AG10803 (cell line): Measurements from ENCODE around the gene CCDC7.

Experiments
- DNase-seq: peaks from one replicate; pipeline ENCODE4 v3.0.0; 2010; ENCODE audit warnings: low read depth
- H3K4me3 ChIP-seq: 2 replicates; pipeline ENCODE4 v1.5.1; 2011; ENCODE audit warnings: mild to moderate bottlenecking, low read length, control low read depth
- CTCF ChIP-seq: conservative IDR thresholded peaks from 2 replicates; pipeline ENCODE4 v1.5.1; 2011; ENCODE audit warnings: mild to moderate bottlenecking, low read length, control low read depth, inconsistent platforms

The CCDC7 gene

GRCh38 chr10:32419615-32420014, 26.3 kb upstream of the CCDC7 start:
- no peak for DNase-seq
- TF ChIP-seq CTCF = no peak
- H3K4me3 ChIP-seq = no peak overlapping the region

GRCh38 chr10:32426186-32426585, 19.8 kb upstream of the CCDC7 start:
- TF ChIP-seq CTCF = no peak
- no peak for DNase-seq
- H3K4me3 ChIP-seq = no peak overlapping the region

- no peak overlapping the region for H3K4me3 ChIP-seq
- DNase-seq = no peak
- TF ChIP-seq CTCF = no peak
These were observed 12.4 kb upstream of the CCDC7 start for GRCh38 chr10:32433542-32433941.

- no peak for TF ChIP-seq CTCF
- H3K4me3 ChIP-seq = no peak overlapping the region
- DNase-seq = no peak
These were observed 9.7 kb upstream of the CCDC7 start for GRCh38 chr10:32436215-32436614.

- H3K4me3 ChIP-seq = no peak overlapping the region
- no peak for TF ChIP-seq CTCF
- peak; percentile 16 for DNase-seq
These were observed 8.6 kb upstream of the CCDC7 start for GRCh38 chr10:32437334-32437733.

- DNase-seq = no peak
- H3K4me3 ChIP-seq = peak overlapping the region; percentile 74
- TF ChIP-seq CTCF = no peak; the same call in 1 of the 2 replicates
These were observed 904 bp upstream of the CCDC7 start for GRCh38 chr10:32445036-32445435.

GRCh38 chr10:32446536-32447406, 831 bp downstream of the CCDC7 start:
- TF ChIP-seq CTCF = no peak
- peak; percentile 28 for DNase-seq
- H3K4me3 ChIP-seq = peak overlapping the region; percentile 74
